Stomach (tissue), 4 donors: ENCODE measurements around the gene A1BG.

Experiments used
- POLR2A ChIP-seq, 4 donors: fragments of 450-650 bp; IDR thresholded peaks; one replicate each; pipeline ENCODE4 v1.6.1; 2016; ENCODE audit warnings: antibody characterized with exemption in 4 of 4, control low read depth in 2 of 4, mild to moderate bottlenecking in 1 of 4, moderate library complexity in 1 of 4
- TF ChIP-seq, protein P1 (sequence below), 7 experiments: fragments of 450-650 bp in 4 of 7; fragments of 200-600 bp in 3 of 7; sonication (generic) in 3 of 7; IDR thresholded peaks; one replicate each; pipeline ENCODE4 v1.5.1; 2016 to 2019; ENCODE audit warnings: antibody characterized with exemption in 7 of 7, control low read depth in 2 of 7, mild to moderate bottlenecking in 1 of 7

DNA sequence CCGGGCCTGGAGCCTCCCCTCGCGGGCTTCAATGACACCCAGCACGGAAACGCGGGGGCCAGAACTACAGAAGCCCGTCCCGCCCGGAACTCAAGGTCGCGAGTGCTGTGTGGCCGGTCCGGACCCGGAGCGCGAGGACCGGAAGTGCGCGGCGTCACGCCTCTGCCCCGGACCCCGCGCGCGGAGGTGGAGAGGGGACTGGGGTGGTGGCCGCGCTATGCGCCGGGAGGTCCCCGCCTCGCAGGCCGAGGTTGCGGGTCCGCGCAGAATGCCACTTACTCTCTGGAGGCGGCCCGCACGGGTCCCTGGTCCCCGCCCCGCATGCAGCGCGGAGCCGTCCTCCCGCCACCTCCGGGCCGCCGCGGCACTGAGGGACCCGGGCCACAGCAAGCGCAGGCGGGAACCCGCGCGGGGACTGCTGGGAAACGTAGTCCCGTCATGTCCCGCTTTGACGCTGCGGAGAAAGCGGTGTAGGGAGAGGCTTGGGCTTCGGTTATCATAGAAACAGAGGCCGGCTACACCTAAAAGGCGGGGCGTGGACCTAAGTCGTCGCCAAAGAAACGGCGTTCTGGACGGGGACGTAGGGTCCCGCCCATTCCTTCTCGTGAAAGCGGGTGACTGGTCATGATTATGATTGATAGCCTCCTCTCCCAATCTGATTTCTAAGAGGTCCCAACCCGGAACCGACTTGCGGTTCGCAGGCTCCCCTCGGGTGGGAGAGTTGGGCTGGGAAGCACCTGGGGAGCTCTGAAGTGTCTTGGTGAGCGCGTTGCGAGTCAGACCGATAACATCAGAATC, 27.6 kb upstream of the A1BG start, which contains the start of gene ZNF837:
- TF ChIP-seq, protein P1, sequence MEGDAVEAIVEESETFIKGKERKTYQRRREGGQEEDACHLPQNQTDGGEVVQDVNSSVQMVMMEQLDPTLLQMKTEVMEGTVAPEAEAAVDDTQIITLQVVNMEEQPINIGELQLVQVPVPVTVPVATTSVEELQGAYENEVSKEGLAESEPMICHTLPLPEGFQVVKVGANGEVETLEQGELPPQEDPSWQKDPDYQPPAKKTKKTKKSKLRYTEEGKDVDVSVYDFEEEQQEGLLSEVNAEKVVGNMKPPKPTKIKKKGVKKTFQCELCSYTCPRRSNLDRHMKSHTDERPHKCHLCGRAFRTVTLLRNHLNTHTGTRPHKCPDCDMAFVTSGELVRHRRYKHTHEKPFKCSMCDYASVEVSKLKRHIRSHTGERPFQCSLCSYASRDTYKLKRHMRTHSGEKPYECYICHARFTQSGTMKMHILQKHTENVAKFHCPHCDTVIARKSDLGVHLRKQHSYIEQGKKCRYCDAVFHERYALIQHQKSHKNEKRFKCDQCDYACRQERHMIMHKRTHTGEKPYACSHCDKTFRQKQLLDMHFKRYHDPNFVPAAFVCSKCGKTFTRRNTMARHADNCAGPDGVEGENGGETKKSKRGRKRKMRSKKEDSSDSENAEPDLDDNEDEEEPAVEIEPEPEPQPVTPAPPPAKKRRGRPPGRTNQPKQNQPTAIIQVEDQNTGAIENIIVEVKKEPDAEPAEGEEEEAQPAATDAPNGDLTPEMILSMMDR (IDR thresholded peaks at IDR 0.05): no peak
- TF ChIP-seq POLR2A (IDR thresholded peaks at IDR 0.05): peak in 2 of 4 donors; percentile 19 to 70
